Measurements from ENCODE around the gene BAIAP2. TPM values are rescaled to one million over a fixed set of nuclear protein-coding genes. Genes with fewer than 3 reads are reported as not detected.

Gene BAIAP2
- total and polyA plus RNA-seq, 3 experiments from 2014 or later, result 5.3 to 8.8 (median 6.6) TPM

GRCh38 chr17:81124377-81124776, 89.4 kb downstream of the BAIAP2 start:
- Histone ChIP-seq H3K27me3 (ENCODE audit: insufficient read depth, low read length, poor library complexity, severe bottlenecking) (no peaks in the 10 kb centered on the region), H3K4me1 (ENCODE audit: insufficient read depth, low read length) (no peaks in the 10 kb centered on the region), H3K4me3 (ENCODE audit: low read length) (no peak overlapping the region), H3K36me3 (ENCODE audit: insufficient read depth, low read length) (no peaks in the 10 kb centered on the region), H3K27ac (ENCODE audit: low read depth, low read length) (no peak overlapping the region), H3K9me3 (ENCODE audit: low read length) (no peaks in the 10 kb centered on the region)
- POLR2A ChIA-PET, result no interaction called here
- Mint-ChIP-seq H3K4me1 (peaks cover 0 to 3% (median 0%) of the 10 kb centered on the region in 3 donors), H3K27ac (no peak overlapping the region), H3K36me3 (no peaks in the 10 kb centered on the region), H3K4me3 (no peak overlapping the region), H3K27me3 (peaks cover 0 to under 1% of the 10 kb centered on the region in 2 donors), H3K9me3 (no peaks in the 10 kb centered on the region)
- DNase-seq, result no peak
- CTCF ChIA-PET, result no interaction called here

GRCh38 chr17:81125573-81126081, 90.7 kb downstream of the BAIAP2 start:
- no peak for DNase-seq
- no peaks in the 10 kb centered on the region for H3K36me3 ChIP-seq (ENCODE audit: insufficient read depth, low read length)
- ChIA-PET POLR2A (no interaction called here), CTCF (no interaction called here)
- H3K4me1 Mint-ChIP-seq, result no peaks in the 10 kb centered on the region
- no peaks in the 10 kb centered on the region for H3K9me3 Mint-ChIP-seq
- no peaks in the 10 kb centered on the region for H3K36me3 Mint-ChIP-seq
- H3K9me3 ChIP-seq (ENCODE audit: low read length), result no peaks in the 10 kb centered on the region
- H3K27ac ChIP-seq (ENCODE audit: low read depth, low read length), result no peak overlapping the region
- no peaks in the 10 kb centered on the region for H3K4me1 ChIP-seq (ENCODE audit: insufficient read depth, low read length)
- no peaks in the 10 kb centered on the region for H3K27me3 ChIP-seq (ENCODE audit: insufficient read depth, low read length, poor library complexity, severe bottlenecking)
- H3K4me3 Mint-ChIP-seq, result no peak overlapping the region
- H3K4me3 ChIP-seq (ENCODE audit: low read length), result no peak overlapping the region
- H3K27ac Mint-ChIP-seq, result no peak overlapping the region
- peaks cover 0 to 1% of the 10 kb centered on the region in 2 donors for H3K27me3 Mint-ChIP-seq

DNA sequence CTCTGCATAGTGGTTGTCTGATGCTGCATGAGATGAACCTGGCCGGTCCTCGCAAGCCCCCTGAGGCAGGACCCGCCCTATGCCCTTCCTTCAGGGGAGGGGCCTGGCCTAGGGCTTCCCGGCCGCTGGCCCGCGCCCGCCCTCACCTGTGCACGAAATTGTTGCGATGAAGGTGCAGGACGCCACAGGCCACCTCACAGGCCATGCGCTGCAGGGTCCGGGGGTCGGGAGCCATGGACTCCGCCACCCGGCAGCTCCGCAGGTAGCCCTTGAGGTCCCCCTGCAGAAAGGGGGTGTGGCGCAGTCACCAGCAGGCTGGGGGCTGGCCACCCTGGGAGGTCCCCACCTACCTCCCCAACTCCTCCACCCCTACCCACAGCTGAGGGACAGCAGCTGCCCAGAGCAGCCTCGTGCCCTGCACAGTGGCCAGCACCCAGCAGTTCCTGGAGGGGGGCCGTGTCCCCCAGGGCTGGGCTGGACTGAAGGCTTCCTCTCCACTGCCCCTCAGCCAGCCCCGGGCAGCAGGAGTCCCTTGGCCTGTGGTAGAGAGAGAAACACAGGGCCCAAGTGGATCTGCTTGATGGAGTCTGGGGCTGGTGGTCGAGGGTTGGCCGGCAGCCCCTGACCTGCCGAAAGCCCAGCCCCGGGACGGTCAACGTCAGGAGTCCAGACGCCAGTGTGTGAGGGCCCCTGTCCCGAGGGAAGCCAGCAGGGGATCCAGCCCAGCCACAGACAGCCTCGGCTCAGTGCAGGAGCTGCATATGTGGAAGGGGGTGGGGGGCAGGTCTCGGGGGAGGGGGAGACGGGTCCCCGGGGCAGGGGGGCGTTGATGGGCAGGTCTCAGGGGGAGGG, 91.6 kb downstream of the BAIAP2 start:
- no peaks in the 10 kb centered on the region for H3K4me1 Mint-ChIP-seq
- DNase-seq, result no peak
- Histone ChIP-seq H3K27ac (ENCODE audit: low read depth, low read length) (no peak overlapping the region), H3K36me3 (ENCODE audit: insufficient read depth, low read length) (no peaks in the 10 kb centered on the region), H3K27me3 (ENCODE audit: insufficient read depth, low read length, poor library complexity, severe bottlenecking) (no peaks in the 10 kb centered on the region), H3K4me1 (ENCODE audit: insufficient read depth, low read length) (no peaks in the 10 kb centered on the region), H3K4me3 (ENCODE audit: low read length) (no peak overlapping the region), H3K9me3 (ENCODE audit: low read length) (no peaks in the 10 kb centered on the region)
- H3K9me3 Mint-ChIP-seq, result no peaks in the 10 kb centered on the region
- no peak overlapping the region for H3K4me3 Mint-ChIP-seq
- H3K27ac Mint-ChIP-seq, result no peak overlapping the region
- POLR2A ChIA-PET, result no interaction called here
- no peaks in the 10 kb centered on the region for H3K36me3 Mint-ChIP-seq
- CTCF ChIA-PET, result no interaction called here
- H3K27me3 Mint-ChIP-seq, result peaks cover 0 to 1% of the 10 kb centered on the region in 2 donors

- no peaks in the 10 kb centered on the region for H3K9me3 Mint-ChIP-seq
- Histone ChIP-seq H3K27ac (ENCODE audit: low read depth, low read length) (no peak overlapping the region), H3K36me3 (ENCODE audit: insufficient read depth, low read length) (no peaks in the 10 kb centered on the region), H3K4me1 (ENCODE audit: insufficient read depth, low read length) (no peaks in the 10 kb centered on the region), H3K27me3 (ENCODE audit: insufficient read depth, low read length, poor library complexity, severe bottlenecking) (no peaks in the 10 kb centered on the region), H3K4me3 (ENCODE audit: low read length) (no peak overlapping the region), H3K9me3 (ENCODE audit: low read length) (no peaks in the 10 kb centered on the region)
- H3K27me3 Mint-ChIP-seq, result peaks cover 0 to 1% of the 10 kb centered on the region in 2 donors
- ChIA-PET CTCF (no interaction called here), POLR2A (no interaction called here)
- no peaks in the 10 kb centered on the region for H3K36me3 Mint-ChIP-seq
- no peaks in the 10 kb centered on the region for H3K4me1 Mint-ChIP-seq
- no peak for DNase-seq
- H3K4me3 Mint-ChIP-seq, result no peak overlapping the region
- no peak overlapping the region for H3K27ac Mint-ChIP-seq
Observed at GRCh38 chr17:81127133-81127455, 92.1 kb downstream of the BAIAP2 start.

DNA sequence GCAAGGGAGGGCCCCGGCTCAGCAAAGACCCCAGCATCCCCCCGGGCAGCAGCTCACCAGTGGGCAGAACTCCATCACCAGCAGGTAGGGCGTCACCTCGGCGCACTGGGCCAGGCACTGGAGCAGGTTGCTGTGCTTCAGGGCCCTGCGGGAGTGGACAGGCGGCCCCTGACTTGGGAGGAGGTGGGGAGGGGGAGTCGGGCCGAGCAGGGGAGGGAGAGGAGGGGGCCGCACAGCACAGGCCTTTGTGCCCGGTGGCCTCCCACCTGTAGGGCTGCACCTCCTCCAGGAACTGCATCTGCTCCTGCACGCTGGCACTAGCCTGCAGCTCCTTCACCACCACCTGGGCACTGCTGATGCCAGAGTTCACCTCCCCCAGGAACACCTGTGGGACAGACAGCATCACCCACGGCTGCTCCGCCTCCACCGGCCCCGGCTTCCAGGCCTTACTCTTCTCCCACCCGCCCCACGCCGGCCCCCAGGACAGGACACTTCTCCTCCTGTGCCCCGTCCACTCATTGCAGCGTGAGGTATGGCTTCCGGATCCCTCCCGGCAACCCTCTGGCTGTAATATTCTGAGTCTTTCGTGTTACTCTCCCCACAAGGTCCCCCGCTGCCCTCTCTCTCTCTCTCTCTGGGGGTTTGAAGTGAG, 92.7 kb downstream of the BAIAP2 start:
- Histone ChIP-seq H3K9me3 (ENCODE audit: low read length) (no peaks in the 10 kb centered on the region), H3K27me3 (ENCODE audit: insufficient read depth, low read length, poor library complexity, severe bottlenecking) (no peaks in the 10 kb centered on the region), H3K4me1 (ENCODE audit: insufficient read depth, low read length) (no peaks in the 10 kb centered on the region), H3K27ac (ENCODE audit: low read depth, low read length) (no peak overlapping the region), H3K36me3 (ENCODE audit: insufficient read depth, low read length) (no peaks in the 10 kb centered on the region), H3K4me3 (ENCODE audit: low read length) (no peak overlapping the region)
- Mint-ChIP-seq H3K9me3 (no peaks in the 10 kb centered on the region), H3K4me1 (no peaks in the 10 kb centered on the region), H3K4me3 (no peak overlapping the region), H3K27ac (no peak overlapping the region), H3K36me3 (no peaks in the 10 kb centered on the region), H3K27me3 (peaks cover 0 to 1% of the 10 kb centered on the region in 2 donors)
- CTCF ChIA-PET, result no interaction called here
- POLR2A ChIA-PET, result no interaction called here
- no peak for DNase-seq

- Histone ChIP-seq H3K27me3 (ENCODE audit: insufficient read depth, low read length, poor library complexity, severe bottlenecking) (no peaks in the 10 kb centered on the region), H3K27ac (ENCODE audit: low read depth, low read length) (no peak overlapping the region), H3K36me3 (ENCODE audit: insufficient read depth, low read length) (no peaks in the 10 kb centered on the region), H3K4me3 (ENCODE audit: low read length) (no peak overlapping the region), H3K4me1 (ENCODE audit: insufficient read depth, low read length) (no peaks in the 10 kb centered on the region), H3K9me3 (ENCODE audit: low read length) (no peaks in the 10 kb centered on the region)
- DNase-seq, result no peak
- no peaks in the 10 kb centered on the region for H3K4me1 Mint-ChIP-seq
- CTCF ChIA-PET, result no interaction called here
- H3K9me3 Mint-ChIP-seq, result no peaks in the 10 kb centered on the region
- no peak overlapping the region for H3K4me3 Mint-ChIP-seq
- peaks cover 0 to 1% of the 10 kb centered on the region in 2 donors for H3K27me3 Mint-ChIP-seq
- no peak overlapping the region for H3K27ac Mint-ChIP-seq
- POLR2A ChIA-PET, result no interaction called here
- no peaks in the 10 kb centered on the region for H3K36me3 Mint-ChIP-seq
Observed at GRCh38 chr17:81128338-81128737, 93.4 kb downstream of the BAIAP2 start.

GRCh38 chr17:81128774-81129173, 93.8 kb downstream of the BAIAP2 start:
- H3K4me3 Mint-ChIP-seq, result no peak overlapping the region

GRCh38 chr17:81129289-81129688, 94.3 kb downstream of the BAIAP2 start:
- Mint-ChIP-seq H3K27me3 (peaks cover 0 to 1% of the 10 kb centered on the region in 2 donors), H3K36me3 (no peaks in the 10 kb centered on the region), H3K27ac (no peak overlapping the region), H3K4me3 (no peak overlapping the region), H3K4me1 (no peaks in the 10 kb centered on the region), H3K9me3 (no peaks in the 10 kb centered on the region)
- Histone ChIP-seq H3K27me3 (ENCODE audit: insufficient read depth, low read length, poor library complexity, severe bottlenecking) (no peaks in the 10 kb centered on the region), H3K27ac (ENCODE audit: low read depth, low read length) (no peak overlapping the region), H3K4me3 (ENCODE audit: low read length) (no peak overlapping the region), H3K36me3 (ENCODE audit: insufficient read depth, low read length) (no peaks in the 10 kb centered on the region), H3K9me3 (ENCODE audit: low read length) (no peaks in the 10 kb centered on the region), H3K4me1 (ENCODE audit: insufficient read depth, low read length) (no peaks in the 10 kb centered on the region)
- POLR2A ChIA-PET, result no interaction called here
- CTCF ChIA-PET, result no interaction called here
- no peak for DNase-seq

More at GRCh38 chr17:81128774-81129173, 93.8 kb downstream of the BAIAP2 start:
- H3K27ac ChIP-seq (ENCODE audit: low read depth, low read length), result no peak overlapping the region
- no peak overlapping the region for H3K27ac Mint-ChIP-seq
- peaks cover 0 to 1% of the 10 kb centered on the region in 2 donors for H3K27me3 Mint-ChIP-seq
- H3K4me3 ChIP-seq (ENCODE audit: low read length), result no peak overlapping the region
- DNase-seq, result no peak
- H3K36me3 Mint-ChIP-seq, result no peaks in the 10 kb centered on the region
- POLR2A ChIA-PET, result no interaction called here
- no peaks in the 10 kb centered on the region for H3K4me1 ChIP-seq (ENCODE audit: insufficient read depth, low read length)
- no peaks in the 10 kb centered on the region for H3K9me3 ChIP-seq (ENCODE audit: low read length)
- H3K36me3 ChIP-seq (ENCODE audit: insufficient read depth, low read length), result no peaks in the 10 kb centered on the region
- no peaks in the 10 kb centered on the region for H3K27me3 ChIP-seq (ENCODE audit: insufficient read depth, low read length, poor library complexity, severe bottlenecking)
- H3K9me3 Mint-ChIP-seq, result no peaks in the 10 kb centered on the region
- H3K4me1 Mint-ChIP-seq, result no peaks in the 10 kb centered on the region
- CTCF ChIA-PET, result no interaction called here
